CD4-positive, CD25-positive, alpha-beta regulatory T cell (primary cell): ENCODE results near the gene SUMO3. TPM values are rescaled to one million over a fixed set of nuclear protein-coding genes. Genes with fewer than 3 reads are reported as not detected.

Experiments
- ATAC-seq, 2 donors: fragments of 150-1000 bp; cut with Tn5 transposase; one replicate each; pipeline ENCODE4 v1.10.0; 2021; ENCODE audit warnings: low read depth in 2 of 2, moderate number of reproducible peaks in 2 of 2, moderate library complexity in 1 of 2
- DNase-seq, 3 donors: peaks; one replicate each; pipeline versions ENCODE4 v3.0.0 to v3.0.0-alpha.2; 2012 to 2022; ENCODE audit warnings: mixed read lengths in 1 of 3
- H3K27ac ChIP-seq: one replicate; pipeline ENCODE4 v1.7.0; 2013; ENCODE audit warnings: mild to moderate bottlenecking, low read length; ENCODE audit not compliant: insufficient read depth, poor library complexity, severe bottlenecking
- H3K27me3 ChIP-seq: one replicate; pipeline ENCODE4 v1.7.0; 2013; ENCODE audit warnings: low read length; ENCODE audit not compliant: control insufficient read depth, insufficient read depth
- H3K36me3 ChIP-seq: one replicate; pipeline ENCODE4 v1.7.0; 2013; ENCODE audit warnings: mild to moderate bottlenecking, low read length, moderate library complexity; ENCODE audit not compliant: control insufficient read depth, insufficient read depth
- H3K4me1 ChIP-seq: 2 replicates; pipeline ENCODE4 v1.7.0; 2013; ENCODE audit warnings: mild to moderate bottlenecking, low read length; ENCODE audit not compliant: insufficient read depth, control insufficient read depth, poor library complexity, severe bottlenecking
- H3K4me3 ChIP-seq: one replicate; pipeline ENCODE4 v1.7.0; 2013; ENCODE audit warnings: low read depth, mild to moderate bottlenecking, low read length, moderate library complexity
- H3K9me3 ChIP-seq, 2 experiments: 1 replicate in 1 of 2; 2 replicates in 1 of 2; pipeline ENCODE4 v1.7.0; 2013; ENCODE audit warnings: low read length in 2 of 2, mild to moderate bottlenecking in 1 of 2, moderate library complexity in 1 of 2; ENCODE audit not compliant: control insufficient read depth in 2 of 2
- H3K27ac Mint-ChIP-seq, 3 donors: one replicate each; pipeline ENCODE4 v1.8.0; 2020 to 2022; ENCODE audit warnings: mild to moderate bottlenecking in 3 of 3, mixed read lengths in 3 of 3, moderate library complexity in 2 of 3
- H3K27me3 Mint-ChIP-seq: one replicate; pipeline ENCODE4 v1.8.0; 2022; ENCODE audit warnings: mild to moderate bottlenecking, mixed read lengths
- H3K36me3 Mint-ChIP-seq: one replicate; pipeline ENCODE4 v1.8.0; 2020; ENCODE audit warnings: mixed read lengths
- H3K4me1 Mint-ChIP-seq, 4 donors: one replicate each; pipeline ENCODE4 v1.8.0; 2020 to 2022; ENCODE audit warnings: mixed read lengths in 4 of 4, mild to moderate bottlenecking in 1 of 4
- H3K4me3 Mint-ChIP-seq, 4 donors: one replicate each; pipeline ENCODE4 v1.8.0; 2020 to 2022; ENCODE audit warnings: mild to moderate bottlenecking in 4 of 4, mixed read lengths in 4 of 4, moderate library complexity in 3 of 4
- H3K9me3 Mint-ChIP-seq, 7 donors: one replicate each; pipeline ENCODE4 v1.8.0; 2020 to 2022; ENCODE audit warnings: mixed read lengths in 7 of 7, mild to moderate bottlenecking in 3 of 7, moderate library complexity in 2 of 7
- polyA plus RNA-seq, 4 donors: library from polyadenylated mRNA; unstranded; fragments of 300-500 nt; fragmentation: Illumina TruSeq; gene quantifications; one replicate each; pipeline ENCODE4 v1.2.3, GENCODE V29; 2021
- total RNA-seq: library from RNA; stranded (reverse); gene quantifications from one replicate; pipeline ENCODE4 v1.2.3, GENCODE V29; 2022

The SUMO3 gene
- total and polyA plus RNA-seq, 5 donors from 2014 or later: 65.8 to 88.9 (median 79.5) TPM

- H3K4me3 Mint-ChIP-seq: peak overlapping the region in 2 of 4 donors; percentile 62 to 70
- H3K9me3 Mint-ChIP-seq: no peaks in the 10 kb centered on the region
- peaks cover 0 to 15% (median 7%) of the 10 kb centered on the region in 4 donors for H3K4me1 Mint-ChIP-seq
- H3K4me3 ChIP-seq: peak overlapping the region; percentile 55
- peak; percentile 64 to 69 for ATAC-seq
- peaks cover 20% of the 10 kb centered on the region for H3K36me3 ChIP-seq
- H3K27me3 ChIP-seq: no peaks in the 10 kb centered on the region
- no peaks in the 10 kb centered on the region for H3K9me3 ChIP-seq
- peak; percentile 29 to 38 (median 30) for DNase-seq
- H3K27me3 Mint-ChIP-seq: peaks cover 18% of the 10 kb centered on the region
- H3K27ac ChIP-seq: no peak overlapping the region
- peak overlapping the region in 1 of 3 donors; percentile 31 for H3K27ac Mint-ChIP-seq
- H3K4me1 ChIP-seq: peaks cover 18% of the 10 kb centered on the region
- H3K36me3 Mint-ChIP-seq: no peaks in the 10 kb centered on the region
These were observed 27.8 kb upstream of the SUMO3 start for GRCh38 chr21:44845418-44846223.

- no peak for ATAC-seq
- peaks cover 18% of the 10 kb centered on the region for H3K4me1 ChIP-seq
- no peaks in the 10 kb centered on the region for H3K9me3 ChIP-seq
- peaks cover 0 to 15% (median 9%) of the 10 kb centered on the region in 4 donors for H3K4me1 Mint-ChIP-seq
- no peaks in the 10 kb centered on the region for H3K27me3 ChIP-seq
- peak overlapping the region in 1 of 4 donors; percentile 46 for H3K4me3 Mint-ChIP-seq
- no peak for DNase-seq
- H3K27ac Mint-ChIP-seq: peak overlapping the region in 1 of 3 donors; percentile 76
- H3K36me3 Mint-ChIP-seq: no peaks in the 10 kb centered on the region
- no peaks in the 10 kb centered on the region for H3K9me3 Mint-ChIP-seq
- H3K4me3 ChIP-seq: no peak overlapping the region
- H3K27ac ChIP-seq: no peak overlapping the region
- H3K27me3 Mint-ChIP-seq: peaks cover 18% of the 10 kb centered on the region
- peaks cover 7% of the 10 kb centered on the region for H3K36me3 ChIP-seq
These were observed 26.4 kb upstream of the SUMO3 start for GRCh38 chr21:44844256-44844655.

GRCh38 chr21:44842721-44843445 is 25.0 kb upstream of the SUMO3 start:
- no peaks in the 10 kb centered on the region for H3K27me3 ChIP-seq
- H3K36me3 ChIP-seq: no peaks in the 10 kb centered on the region
- no peak overlapping the region for H3K27ac Mint-ChIP-seq
- ATAC-seq (no peak), DNase-seq (no peak)
- peaks cover 18% of the 10 kb centered on the region for H3K4me1 ChIP-seq
- H3K4me3 ChIP-seq: no peak overlapping the region
- peaks cover 0 to 15% (median 9%) of the 10 kb centered on the region in 4 donors for H3K4me1 Mint-ChIP-seq
- peaks cover 18% of the 10 kb centered on the region for H3K27me3 Mint-ChIP-seq
- H3K36me3 Mint-ChIP-seq: no peaks in the 10 kb centered on the region
- no peaks in the 10 kb centered on the region for H3K9me3 Mint-ChIP-seq
- H3K9me3 ChIP-seq: no peaks in the 10 kb centered on the region
- H3K27ac ChIP-seq: no peak overlapping the region
- H3K4me3 Mint-ChIP-seq: no peak overlapping the region

DNA sequence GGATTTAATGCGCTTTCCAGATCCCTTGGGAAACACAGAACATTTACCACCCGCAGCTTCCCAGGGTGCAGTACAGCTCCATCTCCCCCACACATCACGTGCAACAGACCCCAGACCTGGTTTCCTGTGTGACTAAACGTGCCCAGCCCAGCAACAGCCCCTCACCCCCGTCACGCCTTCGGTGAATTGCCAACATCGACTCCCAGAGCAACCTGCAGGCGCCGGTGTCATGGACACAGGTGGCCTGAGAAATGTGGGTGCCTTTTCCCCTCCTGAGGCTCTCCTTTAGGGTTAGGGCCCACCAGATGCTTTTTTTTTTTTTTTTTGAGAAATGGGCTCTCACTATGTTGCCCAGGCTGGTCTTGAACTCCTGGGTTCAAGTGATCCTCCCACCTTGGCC is 24.2 kb upstream of the SUMO3 start:
- no peaks in the 10 kb centered on the region for H3K36me3 Mint-ChIP-seq
- Histone ChIP-seq H3K36me3 (no peaks in the 10 kb centered on the region), H3K27ac (no peak overlapping the region), H3K27me3 (no peaks in the 10 kb centered on the region), H3K4me1 (peaks cover 18% of the 10 kb centered on the region), H3K9me3 (no peaks in the 10 kb centered on the region), H3K4me3 (no peak overlapping the region)
- no peak overlapping the region for H3K27ac Mint-ChIP-seq
- H3K9me3 Mint-ChIP-seq: no peaks in the 10 kb centered on the region
- no peak for DNase-seq
- no peak overlapping the region for H3K4me3 Mint-ChIP-seq
- ATAC-seq: no peak
- peaks cover 18% of the 10 kb centered on the region for H3K27me3 Mint-ChIP-seq
- H3K4me1 Mint-ChIP-seq: peaks cover 0 to 13% (median 9%) of the 10 kb centered on the region in 4 donors

DNA sequence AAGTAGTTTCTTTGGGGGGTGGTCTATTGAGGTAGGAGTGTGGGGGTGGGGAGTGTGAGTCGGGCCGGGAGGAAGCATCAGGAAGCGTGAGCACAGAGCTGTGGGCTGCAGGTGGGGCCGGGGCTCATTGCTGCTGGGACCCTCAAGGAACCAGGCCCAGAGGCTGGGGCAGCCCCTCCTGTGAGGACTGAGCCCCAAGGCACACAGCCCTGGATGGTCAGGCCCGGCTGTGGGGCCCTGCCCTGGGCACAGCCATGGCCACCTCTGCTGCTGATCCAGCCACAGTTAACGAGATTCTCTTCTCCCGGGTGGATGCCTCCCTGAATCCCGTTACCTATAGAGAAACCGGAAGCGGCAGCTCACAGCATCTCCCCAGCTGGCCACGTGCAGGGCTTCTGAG is 22.9 kb upstream of the SUMO3 start:
- Mint-ChIP-seq H3K4me1 (peaks cover 0 to 5% (median 2%) of the 10 kb centered on the region in 4 donors), H3K27me3 (peaks cover 13% of the 10 kb centered on the region), H3K27ac (no peak overlapping the region), H3K36me3 (no peaks in the 10 kb centered on the region), H3K9me3 (no peaks in the 10 kb centered on the region), H3K4me3 (no peak overlapping the region)
- Histone ChIP-seq H3K36me3 (no peaks in the 10 kb centered on the region), H3K27me3 (no peaks in the 10 kb centered on the region), H3K4me1 (peaks cover 7% of the 10 kb centered on the region), H3K27ac (no peak overlapping the region), H3K4me3 (no peak overlapping the region), H3K9me3 (no peaks in the 10 kb centered on the region)
- no peak for ATAC-seq
- DNase-seq: no peak

- H3K36me3 Mint-ChIP-seq: no peaks in the 10 kb centered on the region
- H3K4me3 Mint-ChIP-seq: no peak overlapping the region
- Histone ChIP-seq H3K36me3 (no peaks in the 10 kb centered on the region), H3K4me3 (no peak overlapping the region), H3K4me1 (no peaks in the 10 kb centered on the region), H3K9me3 (no peaks in the 10 kb centered on the region), H3K27ac (no peak overlapping the region), H3K27me3 (no peaks in the 10 kb centered on the region)
- no peak for ATAC-seq
- no peaks in the 10 kb centered on the region for H3K9me3 Mint-ChIP-seq
- peaks cover 4% of the 10 kb centered on the region for H3K27me3 Mint-ChIP-seq
- no peak for DNase-seq
- no peak overlapping the region for H3K27ac Mint-ChIP-seq
- H3K4me1 Mint-ChIP-seq: peaks cover 0 to 4% (median 0%) of the 10 kb centered on the region in 4 donors
These were observed 21.1 kb upstream of the SUMO3 start for GRCh38 chr21:44838951-44839350.

- no peaks in the 10 kb centered on the region for H3K9me3 ChIP-seq
- DNase-seq: no peak
- no peak overlapping the region for H3K27ac ChIP-seq
- no peaks in the 10 kb centered on the region for H3K27me3 ChIP-seq
- no peak overlapping the region for H3K27ac Mint-ChIP-seq
- no peak overlapping the region for H3K4me3 ChIP-seq
- peaks cover 4% of the 10 kb centered on the region for H3K27me3 Mint-ChIP-seq
- H3K4me3 Mint-ChIP-seq: no peak overlapping the region
- H3K36me3 ChIP-seq: no peaks in the 10 kb centered on the region
- no peaks in the 10 kb centered on the region for H3K4me1 ChIP-seq
- ATAC-seq: no peak
- H3K4me1 Mint-ChIP-seq: peaks cover 0 to 4% (median 0%) of the 10 kb centered on the region in 4 donors
- H3K9me3 Mint-ChIP-seq: no peaks in the 10 kb centered on the region
- no peaks in the 10 kb centered on the region for H3K36me3 Mint-ChIP-seq
These were observed 20.4 kb upstream of the SUMO3 start for GRCh38 chr21:44838039-44838895.
